A673 (cell line): ENCODE results near the gene GRIK3.

ENCODE experiments used
- CTCF ChIP-seq: fragments of 300-800, 200-600 bp; sonication (generic); conservative IDR thresholded peaks from 2 replicates; pipeline ENCODE4 v1.5.1; 2017; ENCODE audit warnings: low read depth, mild to moderate bottlenecking, antibody characterized with exemption, low read length, moderate library complexity, mixed read lengths
- EZH2 ChIP-seq: fragments of 200-600 bp; sonication (generic); IDR thresholded peaks from 2 replicates; pipeline ENCODE4 v1.6.1; 2017; ENCODE audit warnings: borderline replicate concordance, low read depth, mild to moderate bottlenecking, mixed read lengths, antibody characterized with exemption, low read length; ENCODE audit not compliant: poor library complexity, severe bottlenecking

- TF ChIP-seq EZH2 (no peak), CTCF (no peak)
Measured at GRCh38 chr1:36776948-36777831, 257.1 kb downstream of the GRIK3 start.
